Glutamatergic neuron (in vitro differentiated cells): ENCODE measurements around the gene TRA2A. TPM values are rescaled to one million over a fixed set of nuclear protein-coding genes. Genes with fewer than 3 reads are reported as not detected.

Experiments
- DNase-seq: peaks from one replicate; pipeline ENCODE4 v3.0.0; 2022
- H3K27ac Mint-ChIP-seq: one replicate; pipeline ENCODE4 v1.8.0; 2020; ENCODE audit warnings: mild to moderate bottlenecking, mixed read lengths, inconsistent platforms; ENCODE audit not compliant: unreplicated experiment
- H3K27me3 Mint-ChIP-seq: one replicate; pipeline ENCODE4 v1.8.0; 2020; ENCODE audit warnings: mild to moderate bottlenecking, moderate library complexity, mixed read lengths, inconsistent platforms; ENCODE audit not compliant: unreplicated experiment
- H3K36me3 Mint-ChIP-seq: one replicate; pipeline ENCODE4 v1.8.0; 2020; ENCODE audit warnings: mild to moderate bottlenecking, mixed read lengths, inconsistent platforms; ENCODE audit not compliant: unreplicated experiment
- H3K4me1 Mint-ChIP-seq: one replicate; pipeline ENCODE4 v1.8.0; 2020; ENCODE audit warnings: mild to moderate bottlenecking, low read depth, mixed read lengths, inconsistent platforms; ENCODE audit not compliant: unreplicated experiment
- H3K4me3 Mint-ChIP-seq: one replicate; pipeline ENCODE4 v1.8.0; 2020; ENCODE audit warnings: mild to moderate bottlenecking, mixed read lengths, inconsistent platforms; ENCODE audit not compliant: unreplicated experiment
- H3K9me3 Mint-ChIP-seq: one replicate; pipeline ENCODE4 v1.8.0; 2020; ENCODE audit warnings: mild to moderate bottlenecking, moderate library complexity, mixed read lengths, inconsistent platforms; ENCODE audit not compliant: unreplicated experiment
- CTCF ChIP-seq: fragments of 200-600 bp; sonication (generic); IDR thresholded peaks from one replicate; pipeline ENCODE4 v1.5.0; 2021; ENCODE audit not compliant: partially characterized antibody, unreplicated experiment
- total RNA-seq: library from RNA; stranded (reverse); fragmentation: NEBNext Ultra II Directional; extraction: Animal tissue kit (Norgen Biotek cat#: 25700); gene quantifications from one replicate; pipeline ENCODE4 v1.2.1, GENCODE V29; 2021; ENCODE audit not compliant: unreplicated experiment

The TRA2A gene
- total RNA-seq, 1 donor from 2014 or later = 108 TPM

GRCh38 chr7:23546897-23547572, 15.3 kb upstream of the TRA2A start:
- no peaks in the 10 kb centered on the region for H3K36me3 Mint-ChIP-seq
- no peaks in the 10 kb centered on the region for H3K27me3 Mint-ChIP-seq
- H3K4me1 Mint-ChIP-seq = no peaks in the 10 kb centered on the region
- TF ChIP-seq CTCF = peak; percentile 93
- no peak overlapping the region for H3K27ac Mint-ChIP-seq
- no peak overlapping the region for H3K4me3 Mint-ChIP-seq
- no peaks in the 10 kb centered on the region for H3K9me3 Mint-ChIP-seq
- DNase-seq = peak; percentile 75

DNA sequence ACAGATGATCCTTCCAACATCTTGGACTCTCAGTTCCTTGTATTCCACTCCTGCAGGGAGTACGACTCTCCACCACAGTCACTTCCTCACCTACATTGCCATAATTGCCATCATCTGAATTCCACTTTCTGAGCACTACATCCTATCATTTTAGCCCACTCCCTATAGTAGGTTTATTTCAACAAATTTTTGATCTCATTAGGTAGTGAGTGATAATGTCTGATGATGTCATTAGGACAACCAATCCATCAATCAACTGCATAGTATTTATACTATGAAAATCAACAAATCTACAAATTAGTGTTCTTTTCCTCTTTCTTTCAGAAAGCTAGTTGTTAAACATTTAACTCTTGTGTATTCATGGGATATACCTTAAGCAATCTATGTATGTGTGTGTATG, 13.7 kb upstream of the TRA2A start:
- Mint-ChIP-seq H3K27ac (no peak overlapping the region), H3K36me3 (no peaks in the 10 kb centered on the region), H3K27me3 (no peaks in the 10 kb centered on the region), H3K4me3 (no peak overlapping the region), H3K9me3 (no peaks in the 10 kb centered on the region), H3K4me1 (no peaks in the 10 kb centered on the region)
- TF ChIP-seq CTCF = no peak
- no peak for DNase-seq

GRCh38 chr7:23544913-23545354, 13.2 kb upstream of the TRA2A start:
- Mint-ChIP-seq H3K27ac (no peak overlapping the region), H3K9me3 (no peaks in the 10 kb centered on the region), H3K4me3 (no peak overlapping the region), H3K4me1 (no peaks in the 10 kb centered on the region), H3K36me3 (no peaks in the 10 kb centered on the region), H3K27me3 (no peaks in the 10 kb centered on the region)
- DNase-seq = no peak
- TF ChIP-seq CTCF = no peak

DNA sequence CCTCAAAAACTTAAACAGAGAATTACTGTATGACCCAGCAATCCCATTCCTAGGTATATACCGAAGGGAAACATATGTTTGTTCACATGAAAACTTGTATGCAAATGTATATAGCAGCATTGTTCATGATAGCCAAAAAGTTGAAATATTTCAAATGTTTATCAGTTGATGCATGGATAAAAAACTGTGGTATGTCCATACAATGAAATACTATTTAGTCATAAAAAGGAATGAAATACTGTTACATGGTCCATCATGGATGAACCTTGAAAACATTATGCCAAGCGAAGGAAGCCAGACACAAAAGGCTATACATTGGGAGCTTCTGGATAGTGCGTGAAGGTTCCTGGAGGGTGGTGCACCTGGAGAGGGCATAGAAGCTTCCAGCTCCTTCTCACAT, 11.0 kb upstream of the TRA2A start:
- Mint-ChIP-seq H3K9me3 (no peaks in the 10 kb centered on the region), H3K36me3 (no peaks in the 10 kb centered on the region), H3K4me1 (no peaks in the 10 kb centered on the region), H3K4me3 (no peak overlapping the region), H3K27me3 (no peaks in the 10 kb centered on the region), H3K27ac (no peak overlapping the region)
- DNase-seq = no peak
- TF ChIP-seq CTCF = no peak

- no peaks in the 10 kb centered on the region for H3K36me3 Mint-ChIP-seq
- TF ChIP-seq CTCF = no peak
- H3K4me3 Mint-ChIP-seq = no peak overlapping the region
- H3K9me3 Mint-ChIP-seq = no peaks in the 10 kb centered on the region
- H3K27me3 Mint-ChIP-seq = no peaks in the 10 kb centered on the region
- no peaks in the 10 kb centered on the region for H3K4me1 Mint-ChIP-seq
- H3K27ac Mint-ChIP-seq = no peak overlapping the region
- DNase-seq = no peak
Observed at GRCh38 chr7:23539494-23539907, 7.7 kb upstream of the TRA2A start.
